Gastroesophageal sphincter (tissue), 3 donors: ENCODE data around the gene RABL3.

Experiments used
- CTCF ChIP-seq, 4 experiments: fragments of 200-600 bp in 2 of 4; fragments of 450-650 bp in 2 of 4; sonication (generic) in 1 of 4; IDR thresholded peaks; one replicate each; pipeline ENCODE4 v1.5.1; 2017 to 2019; ENCODE audit warnings: antibody characterized with exemption in 4 of 4, mild to moderate bottlenecking in 2 of 4, moderate library complexity in 2 of 4
- POLR2A ChIP-seq, 2 donors: fragments of 450-650 bp; IDR thresholded peaks; one replicate each; pipeline ENCODE4 v1.6.1; 2017; ENCODE audit warnings: antibody characterized with exemption in 2 of 2, mild to moderate bottlenecking in 2 of 2, moderate library complexity in 1 of 2
- POLR2AphosphoS5 ChIP-seq: sonication (generic); formaldehyde crosslinking; IDR thresholded peaks from one replicate; pipeline ENCODE4 v1.6.1; 2017; ENCODE audit warnings: antibody characterized with exemption

- TF ChIP-seq CTCF (IDR thresholded peaks at IDR 0.05) (no peak), POLR2AphosphoS5 (no peak), POLR2A (IDR thresholded peaks at IDR 0.05) (no peak)
Measured at GRCh38 chr3:120706950-120707349, 35.4 kb downstream of the RABL3 start.
